Activated T-helper 1 cell treated with Interleukin-2 at 50 U/mL for 16 hours (primary cell): Measurements from ENCODE around the gene FAM24B.
"Not testable (repeated sequence)": the region's sequence is repeated elsewhere in the genome, so short reads cannot be mapped to it uniquely, and the experiment has no call there.

Experiments used
- DNase-seq: peaks from one replicate; pipeline ENCODE4 v3.0.0-alpha.2; 2020; ENCODE audit warnings: low read depth

The FAM24B gene, protein sequence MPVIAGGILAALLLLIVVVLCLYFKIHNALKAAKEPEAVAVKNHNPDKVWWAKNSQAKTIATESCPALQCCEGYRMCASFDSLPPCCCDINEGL

DNA sequence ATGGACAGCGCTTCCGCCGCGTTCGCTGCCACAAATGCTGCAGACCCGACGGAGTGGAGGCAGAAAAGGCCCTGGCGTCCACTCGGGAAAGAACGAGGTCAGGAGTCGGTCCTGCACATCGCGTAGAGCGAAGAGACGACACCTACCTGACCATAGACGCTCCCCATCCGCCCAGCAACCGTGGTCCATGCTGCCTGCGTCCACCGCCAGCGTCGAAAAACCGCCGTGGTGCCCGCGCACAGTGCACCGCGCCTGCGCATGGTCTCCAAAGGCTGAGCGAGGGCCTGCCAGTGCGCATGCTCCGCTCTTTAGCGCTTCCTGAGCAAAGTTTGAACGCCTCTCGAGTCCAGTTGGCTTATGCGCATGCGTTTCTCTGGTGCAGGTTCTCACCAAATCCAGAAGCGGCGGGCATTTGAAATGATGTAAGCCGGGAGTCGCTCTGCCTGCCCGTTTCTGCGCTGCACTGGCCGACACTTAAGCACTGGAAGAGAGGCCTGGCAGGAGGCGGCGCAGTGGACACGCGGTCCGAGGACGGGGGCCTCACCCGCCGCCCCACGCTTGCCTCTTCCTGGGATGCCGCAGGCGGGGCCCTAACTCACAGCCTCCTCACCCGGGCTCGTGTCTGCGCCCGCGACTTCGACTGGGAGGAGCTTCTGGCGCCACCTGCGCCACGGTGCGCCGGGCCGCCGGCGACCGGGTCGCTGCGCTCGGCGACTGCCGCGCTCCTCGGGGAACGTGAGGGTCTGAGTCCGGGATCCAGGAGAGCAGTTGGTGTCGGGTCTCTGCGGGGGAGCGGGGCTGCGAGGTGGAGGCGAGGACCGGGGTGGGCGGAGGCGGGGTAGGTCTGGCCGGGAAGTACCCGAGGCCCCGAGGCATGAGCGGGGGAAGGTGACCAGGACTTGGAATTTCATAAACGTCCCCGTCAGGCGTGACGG is at the start of gene FAM24B:
FAM24B (minus strand) TSS at position 243 of the 935 bp plus-strand sequence. CDS start 29,066 bp downstream, outside the sequence.
- peak; percentile 89 for DNase-seq

DNA sequence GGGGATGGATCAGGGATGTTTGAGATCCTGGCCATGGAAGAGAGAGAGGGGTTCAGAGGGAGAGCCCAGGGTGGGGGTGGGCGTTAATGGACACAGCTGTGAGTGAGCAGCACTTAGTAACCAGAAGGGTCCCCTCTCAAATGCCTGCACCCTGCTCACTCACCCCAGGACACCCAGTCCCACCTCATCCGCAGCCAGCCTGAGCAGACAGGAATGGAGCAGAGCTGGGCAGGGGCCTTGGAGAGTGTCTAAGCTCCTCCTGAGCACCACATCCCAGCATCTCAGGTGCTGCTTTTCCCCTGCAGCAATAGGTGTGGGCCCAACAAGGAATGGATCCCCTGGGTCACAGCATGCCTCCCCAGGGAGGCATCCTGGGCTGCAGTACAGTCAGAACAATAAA is 36.3 kb upstream of the FAM24B start:
- DNase-seq = no peak

- peak; percentile 5 for DNase-seq
Observed at GRCh38 chr10:122911889-122912484, 32.6 kb upstream of the FAM24B start.

DNA sequence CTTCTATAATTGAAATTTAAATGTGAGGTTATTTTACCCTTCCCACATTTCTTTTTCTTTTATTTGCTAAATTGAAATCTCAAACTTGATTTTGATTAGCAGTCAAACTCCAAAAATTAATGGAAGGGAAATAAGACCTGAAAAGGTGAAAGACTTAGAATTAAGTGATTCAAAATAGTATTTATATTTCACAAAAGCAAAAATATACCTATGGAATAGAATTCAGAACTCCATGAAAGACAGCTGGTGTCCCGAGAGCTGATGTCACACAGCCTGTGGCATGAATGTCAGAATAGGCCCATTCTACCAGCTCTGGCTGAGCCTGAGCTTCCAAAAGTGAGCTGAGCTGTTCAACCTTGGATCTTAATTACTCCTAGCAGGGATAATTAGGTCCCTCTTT is 30.9 kb upstream of the FAM24B start, which contains the start of gene FAM24A:
FAM24A (plus strand) TSS at position 301 of the 400 bp plus-strand sequence. CDS start 1,025 bp downstream, outside the sequence.
- DNase-seq = no peak

GRCh38 chr10:122903861-122904260 is 24.5 kb upstream of the FAM24B start:
- not testable (repeated sequence) for DNase-seq

DNA sequence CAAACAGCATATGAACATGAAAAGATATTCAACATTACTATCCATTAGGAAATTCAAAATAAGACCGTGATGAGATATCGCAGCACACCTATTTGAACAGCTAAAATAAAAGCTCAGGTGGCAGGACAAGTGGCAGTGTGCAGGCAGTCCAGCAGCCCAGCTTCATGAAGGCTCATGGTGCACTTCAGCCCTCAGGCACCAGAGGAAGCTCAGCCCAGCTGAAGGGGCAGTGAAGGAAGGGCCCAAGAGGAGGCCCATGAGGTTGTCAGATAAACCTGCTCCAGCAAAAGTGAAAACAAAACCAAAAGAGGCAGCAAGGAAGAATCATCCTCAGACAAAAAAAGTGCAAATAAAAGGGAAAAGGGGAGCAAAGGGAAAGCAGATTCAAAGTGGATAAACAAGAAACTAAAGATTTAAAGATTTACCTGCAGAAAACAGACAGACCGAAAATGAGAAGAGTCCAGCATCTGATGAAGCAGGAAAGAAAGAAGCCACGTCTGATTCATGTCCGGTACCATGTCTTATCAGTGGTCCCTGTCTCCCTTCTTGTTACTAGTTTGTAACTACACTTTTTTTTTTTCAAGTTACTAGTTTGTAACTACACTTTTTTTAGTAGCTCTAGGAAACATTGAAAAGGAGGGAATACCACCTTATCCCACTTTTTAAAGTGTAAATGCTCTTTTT is 15.0 kb upstream of the FAM24B start:
- DNase-seq = no peak

GRCh38 chr10:122884166-122884565 is 4.8 kb upstream of the FAM24B start:
- DNase-seq = no peak

DNA sequence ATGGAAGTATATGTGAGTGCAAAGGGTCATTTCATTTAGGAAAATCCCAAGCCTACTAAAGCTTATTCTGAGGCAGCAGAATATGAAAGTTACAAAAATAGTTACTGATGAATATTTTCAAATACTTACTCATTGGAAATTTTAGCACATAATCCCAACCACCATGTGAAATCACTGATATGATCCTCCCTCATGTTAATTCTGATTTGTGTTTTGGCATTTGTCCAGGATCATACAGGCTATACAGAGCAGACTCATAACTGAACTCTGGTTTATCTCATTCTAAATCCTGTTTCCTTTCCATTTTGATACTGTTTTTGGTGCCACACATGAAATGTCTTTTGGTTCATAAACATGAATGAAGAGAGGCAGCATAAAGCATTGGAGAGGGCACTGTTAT is 3.4 kb upstream of the FAM24B start:
- no peak for DNase-seq

DNA sequence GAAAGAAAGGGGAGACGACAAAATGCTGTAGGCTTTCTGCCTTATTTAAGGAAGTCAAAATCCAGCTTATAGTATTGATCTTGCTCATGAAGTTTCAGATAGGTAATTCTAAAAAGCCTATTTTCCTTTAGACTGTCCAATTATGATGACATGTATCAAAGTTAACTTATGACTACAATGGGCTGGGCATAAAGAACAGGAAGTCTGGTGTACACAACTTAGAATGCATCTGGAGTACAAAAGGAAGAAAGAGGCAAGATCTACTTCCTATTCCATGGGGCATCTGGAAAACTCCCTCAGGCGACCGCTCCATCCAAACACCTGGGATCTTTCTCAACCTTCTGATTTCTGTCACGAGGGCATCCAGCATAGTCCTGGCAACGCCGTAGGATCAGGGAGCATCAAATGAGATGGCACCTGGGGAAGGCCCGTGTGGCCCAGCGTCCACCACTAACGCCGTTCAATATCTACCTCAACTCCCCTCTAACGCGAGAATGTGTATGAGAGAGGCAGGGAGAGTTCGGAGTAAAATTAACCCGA is 512 bp downstream of the FAM24B start:
- no peak for DNase-seq

DNA sequence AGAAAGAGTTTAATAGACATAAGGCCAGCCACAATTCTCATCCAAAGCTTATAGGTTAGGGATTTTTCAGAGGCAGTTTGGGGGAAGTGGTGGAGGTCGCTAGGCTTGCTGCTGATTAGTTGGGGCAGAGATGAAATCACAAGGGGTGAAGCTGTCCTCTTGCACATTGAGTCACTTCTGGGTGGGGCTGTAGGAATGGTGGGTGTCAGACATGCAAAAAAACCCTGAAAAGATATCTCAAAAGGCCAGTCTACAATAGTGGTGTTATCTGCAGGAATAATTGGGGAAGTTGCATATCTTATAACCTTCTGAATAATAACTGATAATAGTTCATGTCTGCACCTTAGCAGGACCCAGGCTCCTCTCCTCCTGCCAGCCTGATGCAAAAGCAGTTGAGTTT is 2.1 kb downstream of the FAM24B start:
- no peak for DNase-seq

- no peak for DNase-seq
Observed at GRCh38 chr10:122876467-122876855, 2.9 kb downstream of the FAM24B start.

DNA sequence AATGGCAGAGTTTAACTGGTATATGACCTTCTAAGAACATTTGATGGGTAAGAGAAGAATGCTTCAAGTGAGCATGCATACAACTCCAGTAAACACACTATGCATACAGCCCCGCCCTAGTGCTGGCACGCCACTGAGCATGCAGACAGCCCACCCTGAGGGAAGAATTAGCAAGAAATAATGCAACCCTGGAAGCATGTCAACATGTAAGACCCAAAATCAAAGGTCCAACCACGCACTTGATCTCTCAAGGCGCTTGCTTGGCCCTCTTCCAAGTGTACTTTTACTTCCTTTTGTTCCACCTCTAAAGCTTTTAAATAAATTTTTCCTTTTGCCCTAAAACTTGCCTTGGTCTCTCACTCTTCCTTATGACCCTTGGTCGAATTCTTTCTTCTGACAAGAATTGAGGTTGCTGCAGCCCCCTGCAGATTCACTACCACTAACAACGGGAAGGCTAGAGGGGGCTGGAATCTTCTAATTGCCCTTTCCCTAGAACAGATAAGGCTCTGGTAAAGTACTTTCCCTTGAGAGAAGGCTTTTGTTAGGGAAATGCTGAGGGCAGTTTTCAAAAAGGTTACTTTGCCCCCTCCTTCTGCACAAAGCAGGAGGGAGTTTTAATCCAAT is 3.4 kb downstream of the FAM24B start:
- DNase-seq = no peak

DNA sequence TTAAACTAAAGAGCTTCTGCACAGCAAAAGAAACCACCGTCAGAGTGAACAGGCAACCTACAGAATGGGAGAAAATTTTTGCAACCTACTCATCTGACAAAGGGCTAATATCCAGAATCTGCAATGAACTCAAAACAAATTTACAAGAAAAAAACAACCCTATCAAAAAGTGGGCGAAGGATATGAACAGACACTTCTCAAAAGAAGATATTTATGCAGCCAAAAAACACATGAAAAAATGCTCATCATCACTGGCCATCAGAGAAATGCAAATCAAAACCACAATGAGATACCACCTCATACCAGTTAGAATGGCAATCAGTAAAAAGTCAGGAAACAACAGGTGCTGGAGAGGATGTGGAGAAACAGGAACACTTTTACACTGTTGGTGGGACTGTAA is 7.4 kb downstream of the FAM24B start:
- DNase-seq = not testable (repeated sequence)

DNA sequence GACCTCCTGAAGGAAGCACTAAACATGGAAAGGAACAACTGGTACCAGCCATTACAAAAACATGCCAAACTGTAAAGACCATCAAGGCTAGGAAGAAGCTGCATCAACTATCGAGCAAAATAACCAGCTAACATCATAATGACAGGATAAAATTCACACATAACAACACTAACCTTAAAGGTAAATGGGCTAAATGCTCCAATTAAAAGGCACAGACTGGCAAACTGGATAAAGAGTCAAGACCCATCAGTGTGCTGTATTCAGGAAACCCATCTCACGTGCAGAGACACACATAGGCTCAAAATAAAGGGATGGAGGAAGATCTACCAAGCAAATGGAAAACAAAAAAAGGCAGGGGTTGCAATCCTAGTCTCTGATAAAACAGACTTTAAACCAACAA is 10.6 kb downstream of the FAM24B start:
- not testable (repeated sequence) for DNase-seq

GRCh38 chr10:122866757-122867482 is 12.5 kb downstream of the FAM24B start:
- not testable (repeated sequence) for DNase-seq

DNA sequence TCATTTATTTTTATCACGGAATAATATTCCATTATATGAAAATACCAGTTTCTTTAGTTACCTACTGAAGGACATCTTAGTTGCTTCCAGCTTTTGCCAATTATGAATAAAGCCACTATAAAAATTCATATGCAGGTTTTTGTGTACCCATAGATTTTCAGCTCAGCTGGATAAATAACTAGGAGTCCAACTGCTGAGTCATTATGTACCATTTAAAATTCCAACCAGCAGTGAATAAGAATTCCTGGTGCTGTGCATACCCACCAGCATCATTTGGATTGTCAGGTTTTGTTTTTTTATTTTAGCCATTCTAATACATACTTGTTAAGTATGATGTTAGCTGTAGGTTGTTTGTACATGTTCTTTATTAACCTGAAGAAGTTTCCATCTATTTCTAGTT is 14.5 kb downstream of the FAM24B start:
- DNase-seq = no peak

- no peak for DNase-seq
Observed at GRCh38 chr10:122864194-122864592, 15.2 kb downstream of the FAM24B start.

- no peak for DNase-seq
Observed at GRCh38 chr10:122863216-122864193, 15.9 kb downstream of the FAM24B start.

DNA sequence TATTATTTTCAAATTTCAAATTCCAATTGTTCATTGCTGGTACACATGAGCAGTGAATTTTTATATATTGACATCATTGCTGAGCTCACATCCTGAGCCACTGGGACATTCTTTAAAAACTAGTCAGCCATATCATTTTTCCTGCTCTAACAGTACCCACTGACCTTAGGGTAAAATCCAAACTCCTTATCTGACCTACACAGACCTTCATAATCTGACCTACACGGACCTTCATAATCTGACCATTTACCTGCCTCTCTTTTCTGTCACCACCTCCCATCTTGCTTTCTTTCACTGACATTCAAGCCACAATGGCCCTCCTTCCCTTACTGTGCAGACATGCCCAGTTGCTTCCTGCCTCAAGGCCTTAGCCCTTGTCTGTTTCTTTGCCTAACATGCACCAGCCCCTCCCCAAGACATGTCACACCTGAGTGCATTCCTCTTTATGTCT is 17.6 kb downstream of the FAM24B start:
- DNase-seq = no peak

DNA sequence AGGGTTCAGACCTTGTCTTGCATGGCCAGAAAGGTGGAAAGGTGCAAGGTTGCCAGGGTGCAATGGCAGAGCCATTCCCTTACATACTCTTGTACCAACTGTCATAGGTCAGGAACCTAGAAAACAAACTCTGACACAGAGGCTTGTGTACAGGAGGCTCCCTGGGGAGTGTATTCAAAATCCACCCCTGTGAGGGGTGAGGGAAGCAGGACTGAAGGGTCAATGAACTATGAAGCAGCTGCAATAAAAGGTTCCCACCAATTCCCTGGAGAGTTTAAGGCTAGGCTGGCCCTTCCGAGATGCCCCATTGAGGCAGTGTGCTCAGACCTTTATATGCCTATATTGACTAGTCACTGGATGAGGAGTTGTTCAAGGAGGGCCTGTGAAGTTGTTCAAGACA is 19.9 kb downstream of the FAM24B start:
- no peak for DNase-seq
